K562 treated with DMSO at 1 percent for 12 hours (cell line): ENCODE measurements around the gene TUFT1. TPM values are rescaled to one million over a fixed set of nuclear protein-coding genes. Genes with fewer than 3 reads are reported as not detected.

Source experiments
- total RNA-seq: library from RNA; unstranded; fragments of 300-600 nt; gene quantifications from 2 replicates; pipeline ENCODE4 v1.2.3, GENCODE V29; 2022; ENCODE audit not compliant: insufficient read depth

The TUFT1 gene, protein sequence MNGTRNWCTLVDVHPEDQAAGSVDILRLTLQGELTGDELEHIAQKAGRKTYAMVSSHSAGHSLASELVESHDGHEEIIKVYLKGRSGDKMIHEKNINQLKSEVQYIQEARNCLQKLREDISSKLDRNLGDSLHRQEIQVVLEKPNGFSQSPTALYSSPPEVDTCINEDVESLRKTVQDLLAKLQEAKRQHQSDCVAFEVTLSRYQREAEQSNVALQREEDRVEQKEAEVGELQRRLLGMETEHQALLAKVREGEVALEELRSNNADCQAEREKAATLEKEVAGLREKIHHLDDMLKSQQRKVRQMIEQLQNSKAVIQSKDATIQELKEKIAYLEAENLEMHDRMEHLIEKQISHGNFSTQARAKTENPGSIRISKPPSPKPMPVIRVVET
- total RNA-seq, result 5.2 and 10.4 TPM in 2 replicates

GRCh38 chr1:151540021-151540981 lies at the start of gene TUFT1:
TSS of gene TUFT1 (plus strand) at chr1:151540309. CDS start at chr1:151540367, 58 bp downstream.

GRCh38 chr1:151510957-151511635 lies 29.0 kb upstream of the TUFT1 start, which contains the start of gene CGN:
TSS of gene CGN (plus strand) at chr1:151511387. CDS start at chr1:151518520, 7,133 bp downstream.

DNA sequence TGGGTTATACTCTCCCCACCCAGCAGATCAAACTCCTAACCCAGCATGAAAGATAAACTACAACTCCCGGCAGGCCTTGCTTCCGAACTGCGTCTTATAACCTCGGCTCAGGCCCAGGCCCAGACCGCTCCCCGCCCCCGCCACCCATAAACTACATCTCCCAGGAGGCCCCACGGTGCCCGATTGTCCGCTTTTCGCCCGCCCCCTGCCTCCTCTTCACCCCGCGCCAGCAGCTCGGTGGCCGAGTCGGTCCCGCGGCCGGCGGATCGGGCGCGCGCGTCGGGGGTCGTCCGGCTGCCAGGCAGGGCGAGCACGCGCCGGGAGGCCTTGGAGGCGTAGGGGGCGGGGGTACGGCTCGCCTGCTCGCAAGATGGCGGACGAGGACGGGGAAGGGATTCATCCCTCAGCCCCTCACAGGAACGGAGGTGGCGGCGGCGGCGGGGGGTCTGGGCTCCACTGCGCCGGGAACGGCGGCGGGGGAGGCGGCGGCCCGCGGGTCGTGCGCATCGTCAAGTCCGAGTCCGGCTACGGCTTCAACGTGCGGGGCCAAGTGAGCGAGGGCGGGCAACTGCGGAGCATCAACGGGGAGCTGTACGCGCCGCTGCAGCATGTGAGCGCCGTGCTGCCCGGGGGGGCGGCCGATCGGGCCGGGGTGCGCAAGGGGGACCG lies 71.9 kb downstream of the TUFT1 start, which contains the start of gene SNX27:
TSS of gene SNX27 (plus strand) at position 219 of the 669 bp plus-strand sequence. CDS start at position 371, 152 bp downstream.

Other genes with a start within 250 kb of the TUFT1 start
- gene PI4KB, start 212.9 kb upstream of the TUFT1 start, total RNA-seq, result 44.3 and 56.9 TPM in 2 replicates
- 8.3 and 21.0 TPM in 2 replicates for gene RFX5, start 193.1 kb upstream of the TUFT1 start, total RNA-seq
- 44.0 and 45.5 TPM in 2 replicates for gene SELENBP1, start 167.6 kb upstream of the TUFT1 start, total RNA-seq
- 499 and 556 TPM in 2 replicates for gene PSMB4, start 140.7 kb upstream of the TUFT1 start, total RNA-seq
- 7.3 and 32.4 TPM in 2 replicates for gene POGZ, start 80.8 kb upstream of the TUFT1 start, total RNA-seq
- not detected in 2 replicates for gene CGN, start 28.9 kb upstream of the TUFT1 start, total RNA-seq
- gene SNX27, start 71.7 kb downstream of the TUFT1 start, total RNA-seq, result 3.6 and 7.5 TPM in 2 replicates
- gene CELF3, start 176.5 kb downstream of the TUFT1 start, total RNA-seq, result not detected in 2 replicates
- gene RIIAD1, start 181.2 kb downstream of the TUFT1 start, total RNA-seq, result not detected in 2 replicates
- 86.0 and 90.4 TPM in 2 replicates for gene MRPL9, start 223.2 kb downstream of the TUFT1 start, total RNA-seq